Ascending aorta (tissue), 2 donors: ENCODE results near the gene VPS26C. TPM values are rescaled to one million over a fixed set of nuclear protein-coding genes. Genes with fewer than 3 reads are reported as not detected.

Experiments
- DNase-seq, 2 donors: peaks; one replicate each; pipeline ENCODE4 v3.0.0-alpha.2; 2019; ENCODE audit warnings: low spot score in 2 of 2
- H3K27ac ChIP-seq, 2 donors: fragments of 200-600 bp; sonication (generic); one replicate each; pipeline ENCODE4 v1.5.1; 2016 to 2017; ENCODE audit warnings: mild to moderate bottlenecking in 1 of 2
- H3K27me3 ChIP-seq: fragments of 200-600 bp; sonication (generic); one replicate; pipeline ENCODE4 v1.5.1; 2017
- H3K36me3 ChIP-seq, 2 donors: fragments of 200-600 bp; sonication (generic); one replicate each; pipeline ENCODE4 v1.5.1; 2016
- H3K4me1 ChIP-seq, 2 donors: fragments of 200-600 bp; sonication (generic); one replicate each; pipeline ENCODE4 v1.5.1; 2016 to 2017; ENCODE audit warnings: mild to moderate bottlenecking in 1 of 2
- H3K4me3 ChIP-seq, 2 donors: fragments of 200-600 bp; sonication (generic); one replicate each; pipeline ENCODE4 v1.5.1; 2016 to 2017; ENCODE audit warnings: mild to moderate bottlenecking in 1 of 2
- H3K9me3 ChIP-seq, 2 donors: fragments of 200-600 bp; sonication (generic); one replicate each; pipeline ENCODE4 v1.5.1; 2016
- CTCF ChIP-seq, 3 experiments: fragments of 200-600 bp in 2 of 3; fragments of 450-650 bp in 1 of 3; sonication (generic) in 2 of 3; IDR thresholded peaks; one replicate each; pipeline ENCODE4 v1.5.1; 2016 to 2019; ENCODE audit warnings: antibody characterized with exemption in 3 of 3, mild to moderate bottlenecking in 1 of 3, moderate library complexity in 1 of 3
- intact Hi-C: fragments of 100-400 bp; cut with DNase I; formaldehyde crosslinking; loops from one replicate; pipeline ENCODE4 v1.15.1; 2023
- total RNA-seq: library from RNA; depleted of rRNA; stranded (reverse); fragments of >200 nt; gene quantifications from one replicate; pipeline ENCODE4 v1.1.0, GENCODE V29; 2016

VPS26C gene
- total RNA-seq, 1 donor from 2014 or later = 137 TPM

- H3K27me3 ChIP-seq = no peaks in the 10 kb centered on the region
- H3K4me3 ChIP-seq = no peak overlapping the region
- no peak for TF ChIP-seq CTCF (IDR thresholded peaks at IDR 0.05)
- peaks cover 0 to 20% of the 10 kb centered on the region in 2 donors for H3K4me1 ChIP-seq
- H3K36me3 ChIP-seq = peaks cover 0 to 4% of the 10 kb centered on the region in 2 donors
- no peak for DNase-seq
- intact Hi-C loops = loop anchor here (2.0 kb wide), 1 partner anchor 399 kb away; no protein-coding TSS in a partner anchor
- no peaks in the 10 kb centered on the region for H3K9me3 ChIP-seq
- H3K27ac ChIP-seq = no peak overlapping the region
Measured at GRCh38 chr21:37259426-37259825, 7.7 kb downstream of the VPS26C start.

- DNase-seq = no peak
- peak overlapping the region; percentile 57 for H3K27ac ChIP-seq
- intact Hi-C loops = loop anchor here (2.0 kb wide), 1 partner anchor 401 kb away; no protein-coding TSS in a partner anchor
- peak overlapping the region; percentile 60 to 69 for H3K4me3 ChIP-seq
- TF ChIP-seq CTCF (IDR thresholded peaks at IDR 0.05) = no peak
- H3K9me3 ChIP-seq = no peaks in the 10 kb centered on the region
- peaks cover 0 to 16% of the 10 kb centered on the region in 2 donors for H3K4me1 ChIP-seq
- peaks cover 0 to 4% of the 10 kb centered on the region in 2 donors for H3K36me3 ChIP-seq
- no peaks in the 10 kb centered on the region for H3K27me3 ChIP-seq
Measured at GRCh38 chr21:37257967-37258877, 8.9 kb downstream of the VPS26C start.

- Histone ChIP-seq H3K4me3 (peak overlapping the region; percentile 60 to 69), H3K36me3 (peaks cover 0 to 4% of the 10 kb centered on the region in 2 donors), H3K4me1 (peaks cover 0 to 16% of the 10 kb centered on the region in 2 donors), H3K9me3 (no peaks in the 10 kb centered on the region), H3K27ac (peak overlapping the region; percentile 57), H3K27me3 (no peaks in the 10 kb centered on the region)
- intact Hi-C loops = no loop called here
- DNase-seq = no peak
- no peak for TF ChIP-seq CTCF (IDR thresholded peaks at IDR 0.05)
Measured at GRCh38 chr21:37257511-37257966, 9.6 kb downstream of the VPS26C start.

GRCh38 chr21:37253991-37254390, 13.1 kb downstream of the VPS26C start:
- H3K4me1 ChIP-seq = peaks cover 0 to 22% of the 10 kb centered on the region in 2 donors
- TF ChIP-seq CTCF (IDR thresholded peaks at IDR 0.05) = no peak
- H3K36me3 ChIP-seq = no peaks in the 10 kb centered on the region
- no peak overlapping the region for H3K4me3 ChIP-seq
- H3K27ac ChIP-seq = no peak overlapping the region
- DNase-seq = no peak
- intact Hi-C loops = no loop called here
- no peaks in the 10 kb centered on the region for H3K27me3 ChIP-seq
- no peaks in the 10 kb centered on the region for H3K9me3 ChIP-seq

GRCh38 chr21:37251294-37251634, 15.9 kb downstream of the VPS26C start:
- Histone ChIP-seq H3K27me3 (no peaks in the 10 kb centered on the region), H3K27ac (no peak overlapping the region), H3K36me3 (no peaks in the 10 kb centered on the region), H3K9me3 (no peaks in the 10 kb centered on the region), H3K4me3 (no peak overlapping the region), H3K4me1 (peaks cover 0 to 10% of the 10 kb centered on the region in 2 donors)
- DNase-seq = no peak
- intact Hi-C loops = no loop called here
- TF ChIP-seq CTCF (IDR thresholded peaks at IDR 0.05) = no peak
